Epithelial cell of esophagus (primary cell): ENCODE results near the gene ZNF181.

ENCODE experiments used
- DNase-seq: peaks from one replicate; pipeline ENCODE4 v3.0.0; 2010; ENCODE audit warnings: low read depth
- H3K4me3 ChIP-seq: 2 replicates; pipeline ENCODE4 v1.5.1; 2011; ENCODE audit warnings: mild to moderate bottlenecking, low read length, control low read depth
- CTCF ChIP-seq: IDR thresholded peaks from 2 replicates; pipeline ENCODE4 v1.5.1; 2011; ENCODE audit warnings: low read depth, mild to moderate bottlenecking, low read length, control low read depth, inconsistent platforms; ENCODE audit not compliant: insufficient read depth; ENCODE audit errors: missing control alignments

Gene ZNF181

GRCh38 chr19:34794066-34794960 lies 60.3 kb downstream of the ZNF181 start:
- peak; percentile 12 for DNase-seq
- no peak overlapping the region for H3K4me3 ChIP-seq
- TF ChIP-seq CTCF, result no peak
